Upper lobe of left lung (tissue), 6 donors: ENCODE results near the gene MOGAT2. TPM values are rescaled to one million over a fixed set of nuclear protein-coding genes. Genes with fewer than 3 reads are reported as not detected.

Source experiments
- ATAC-seq, 2 donors: fragments of 200-7000 bp; cut with Tn5 transposase; one replicate each; pipeline ENCODE4 v1.9.1; 2022; ENCODE audit warnings: mild to moderate bottlenecking in 2 of 2, moderate library complexity in 2 of 2; ENCODE audit not compliant: low FRiP score in 2 of 2
- DNase-seq, 2 donors: peaks; one replicate each; pipeline ENCODE4 v3.0.0-alpha.2; 2019 to 2020
- H3K27ac ChIP-seq, 4 donors: fragments of 200-600 bp; sonication (generic); one replicate each; pipeline ENCODE4 v1.5.1; 2016 to 2019
- H3K27me3 ChIP-seq, 4 donors: fragments of 200-600 bp; sonication (generic); one replicate each; pipeline ENCODE4 v1.5.1; 2017 to 2019
- H3K36me3 ChIP-seq, 4 donors: fragments of 200-600 bp; sonication (generic); one replicate each; pipeline ENCODE4 v1.5.1; 2016 to 2019
- H3K4me1 ChIP-seq, 4 donors: fragments of 200-600 bp; sonication (generic); one replicate each; pipeline ENCODE4 v1.5.1; 2018 to 2019
- H3K4me3 ChIP-seq, 4 donors: fragments of 200-600 bp; sonication (generic); one replicate each; pipeline ENCODE4 v1.5.1; 2017 to 2019; ENCODE audit warnings: mild to moderate bottlenecking in 2 of 4, moderate library complexity in 1 of 4
- H3K9me3 ChIP-seq, 4 donors: fragments of 200-600 bp; sonication (generic); one replicate each; pipeline ENCODE4 v1.5.1; 2018 to 2019
- CTCF ChIP-seq, 6 experiments: fragments of 450-650 bp in 4 of 6; fragments of 200-600 bp in 2 of 6; sonication (generic) in 2 of 6; IDR thresholded peaks; one replicate each; pipeline ENCODE4 v1.5.1; 2016 to 2019; ENCODE audit warnings: antibody characterized with exemption in 6 of 6
- EP300 ChIP-seq, 4 donors: sonication (generic); formaldehyde crosslinking; IDR thresholded peaks; one replicate each; pipeline ENCODE4 v1.5.1; 2017; ENCODE audit warnings: antibody characterized with exemption in 4 of 4, control low read depth in 2 of 4
- POLR2A ChIP-seq, 4 donors: fragments of 450-650 bp; IDR thresholded peaks; one replicate each; pipeline ENCODE4 v1.5.1; 2016 to 2017; ENCODE audit warnings: antibody characterized with exemption in 4 of 4, mild to moderate bottlenecking in 2 of 4
- POLR2AphosphoS5 ChIP-seq, 2 donors: sonication (generic); formaldehyde crosslinking; IDR thresholded peaks; one replicate each; pipeline ENCODE4 v1.5.1; 2017; ENCODE audit warnings: antibody characterized with exemption in 2 of 2
- WGBS, 2 donors: methylation state at CpG; one replicate each; pipeline ENCODE4 v1.1.5; 2017 to 2018; 5-methylcytosine and 5-hydroxymethylcytosine counted together
- total RNA-seq, 6 donors: library from RNA; depleted of rRNA in 4 of 6; stranded (reverse); fragments of >200 nt in 4 of 6; gene quantifications; one replicate each; pipeline versions ENCODE4 v1.1.0 to v1.2.1, GENCODE V29; 2016 to 2021
- donor health status: DM: no; HTN: no; CAD: no; lungs with moderate emphysema.
- donor health status: DM: no; HTN: yes; CAD: no; lungs with severe emphysema.

Gene MOGAT2
- under 1 TPM in 2 of 6 donors, not detected in 4; 0.11 to 0.13 TPM for total RNA-seq

- no peak for ATAC-seq
- H3K27ac ChIP-seq = no peak within 1 kb of the TSS
- peak in 1 of 2 donors; percentile 61 for DNase-seq
- no peak for TF ChIP-seq EP300 (IDR thresholded peaks at IDR 0.05)
- no peak for TF ChIP-seq POLR2AphosphoS5 (IDR thresholded peaks at IDR 0.05)
- TF ChIP-seq CTCF (IDR thresholded peaks at IDR 0.05) = no peak
- TF ChIP-seq POLR2A (IDR thresholded peaks at IDR 0.05) = no peak
- no peaks in the 10 kb centered on the region for H3K27me3 ChIP-seq
- no peak within 1 kb of the TSS for H3K4me3 ChIP-seq
- H3K4me1 ChIP-seq = no peaks in the 10 kb centered on the region
- no peaks in the 10 kb centered on the region for H3K36me3 ChIP-seq
- WGBS, 2 donors = 83 to 85% methylated on average over 11 to 13 of the region's 13 CpGs
- H3K9me3 ChIP-seq = no peaks in the 10 kb centered on the region
Observed at GRCh38 chr11:75717608-75718418, at the start of gene MOGAT2. TSS of gene MOGAT2 (plus strand) at chr11:75717838. CDS start at chr11:75717889, 51 bp downstream.

GRCh38 chr11:75668451-75669297 lies 49.0 kb upstream of the MOGAT2 start, which contains the start of gene MAP6:
TSS of gene MAP6 (minus strand) at chr11:75669038. CDS start at chr11:75668369, 669 bp downstream.
- DNase-seq (peak in 1 of 2 donors; percentile 86), ATAC-seq (peak in 1 of 2 donors; percentile 70)
- peaks cover 0 to 25% (median 8%) of the 10 kb centered on the region in 4 donors for H3K27me3 ChIP-seq
- H3K36me3 ChIP-seq = no peaks in the 10 kb centered on the region
- H3K4me3 ChIP-seq = peak within 1 kb of the TSS; percentile 5 to 67 (median 48)
- peaks cover 15 to 24% (median 17%) of the 10 kb centered on the region in 4 donors for H3K4me1 ChIP-seq
- 4 to 7% methylated on average over 24 to 55 of the region's 72 CpGs for WGBS, 2 donors
- no peaks in the 10 kb centered on the region for H3K9me3 ChIP-seq
- TF ChIP-seq POLR2AphosphoS5 (IDR thresholded peaks at IDR 0.05) (no peak), POLR2A (IDR thresholded peaks at IDR 0.05) (no peak), EP300 (IDR thresholded peaks at IDR 0.05) (no peak), CTCF (IDR thresholded peaks at IDR 0.05) (peak in 1 of 6 experiments; percentile 20)
- peak within 1 kb of the TSS in 1 of 4 donors; percentile 10 for H3K27ac ChIP-seq

GRCh38 chr11:75673977-75674582 lies 43.6 kb upstream of the MOGAT2 start:
- Histone ChIP-seq H3K36me3 (no peaks in the 10 kb centered on the region), H3K9me3 (peaks cover 0 to 4% (median 0%) of the 10 kb centered on the region in 4 donors), H3K4me1 (peaks cover 0 to under 1% (median under 1%) of the 10 kb centered on the region in 4 donors), H3K4me3 (no peak overlapping the region), H3K27ac (no peak overlapping the region), H3K27me3 (peaks cover 0 to 7% (median 0%) of the 10 kb centered on the region in 4 donors)
- WGBS, 2 donors = 79 to 90% methylated on average over 4 of the region's 4 CpGs
- TF ChIP-seq POLR2A (IDR thresholded peaks at IDR 0.05) (no peak), EP300 (IDR thresholded peaks at IDR 0.05) (no peak), CTCF (IDR thresholded peaks at IDR 0.05) (no peak), POLR2AphosphoS5 (IDR thresholded peaks at IDR 0.05) (no peak)
- no peak for DNase-seq
- no peak for ATAC-seq

- no peaks in the 10 kb centered on the region for H3K36me3 ChIP-seq
- no peak for DNase-seq
- no peak for ATAC-seq
- WGBS, 2 donors = 91 to 94% methylated on average over 1 of the region's 1 CpG
- H3K4me3 ChIP-seq = no peak overlapping the region
- H3K9me3 ChIP-seq = peaks cover 0 to 4% (median 0%) of the 10 kb centered on the region in 4 donors
- H3K4me1 ChIP-seq = no peaks in the 10 kb centered on the region
- no peak for TF ChIP-seq POLR2A (IDR thresholded peaks at IDR 0.05)
- no peak for TF ChIP-seq POLR2AphosphoS5 (IDR thresholded peaks at IDR 0.05)
- TF ChIP-seq EP300 (IDR thresholded peaks at IDR 0.05) = no peak
- no peak for TF ChIP-seq CTCF (IDR thresholded peaks at IDR 0.05)
- no peak overlapping the region for H3K27ac ChIP-seq
- no peaks in the 10 kb centered on the region for H3K27me3 ChIP-seq
Observed at GRCh38 chr11:75677275-75677674, 40.4 kb upstream of the MOGAT2 start.
